Occipital lobe (tissue), 2 donors: ENCODE results near the gene ABHD8. TPM values are rescaled to one million over a fixed set of nuclear protein-coding genes. Genes with fewer than 3 reads are reported as not detected.

Experiments
- DNase-seq: peaks from one replicate; lab custom pipeline; 2025; lab: John Stamatoyannopoulos, UW
- total RNA-seq: library from RNA; depleted of rRNA; stranded (reverse); fragments of >200 nt; gene quantifications from one replicate; pipeline ENCODE4 v1.2.3, GENCODE V29; 2014

Gene ABHD8
- total RNA-seq, 1 donor from 2014 or later, result 20.6 TPM

DNA sequence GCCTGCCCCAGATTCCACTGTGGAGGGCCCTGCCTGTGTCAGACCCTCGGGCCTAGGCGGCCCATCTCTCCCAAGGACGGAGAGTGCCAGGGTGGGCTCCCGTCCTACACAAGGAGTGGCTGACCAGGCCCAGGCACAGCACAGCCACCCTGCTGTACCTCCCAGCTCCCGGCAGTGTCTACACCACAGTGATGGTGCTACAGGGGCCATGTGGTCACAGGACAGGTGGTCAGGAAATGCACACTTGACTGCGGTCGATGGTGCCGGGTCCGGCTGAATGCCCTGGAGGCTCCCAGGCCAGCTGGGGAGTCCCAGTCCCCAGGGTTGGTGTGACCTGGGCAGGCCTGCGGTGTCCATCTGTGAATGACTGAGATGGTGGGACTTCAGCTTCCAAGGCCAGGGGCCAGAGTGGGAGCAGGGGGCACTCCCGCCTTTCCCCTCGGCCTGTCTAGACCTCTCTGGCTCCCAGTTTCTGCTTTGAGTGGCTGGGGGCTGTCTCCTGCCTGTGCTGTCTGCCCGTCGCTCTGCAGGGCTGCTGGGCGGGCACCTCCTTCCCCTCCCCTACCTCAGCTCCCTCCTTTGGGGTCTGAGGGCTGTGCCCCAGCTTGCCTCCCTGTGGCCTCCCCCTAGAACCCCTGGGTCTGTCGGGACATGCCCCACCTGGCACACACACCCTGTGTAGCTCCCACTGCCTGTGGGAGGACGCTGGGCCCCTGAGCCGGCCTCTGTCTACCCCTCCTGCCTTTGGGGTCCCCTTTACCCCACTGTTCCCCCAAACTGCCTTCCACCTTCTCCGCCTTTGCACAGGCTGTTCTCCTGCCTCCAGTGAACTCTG, 18.6 kb upstream of the ABHD8 start:
- DNase-seq, result no peak

GRCh38 chr19:17320435-17320834, 17.2 kb upstream of the ABHD8 start:
- no peak for DNase-seq

GRCh38 chr19:17319473-17320238, 16.4 kb upstream of the ABHD8 start:
- DNase-seq, result no peak

GRCh38 chr19:17318966-17319365, 15.7 kb upstream of the ABHD8 start:
- no peak for DNase-seq

- no peak for DNase-seq
Observed at GRCh38 chr19:17314007-17314593, 10.9 kb upstream of the ABHD8 start.

GRCh38 chr19:17312189-17313113, 9.2 kb upstream of the ABHD8 start:
- DNase-seq, result no peak

DNA sequence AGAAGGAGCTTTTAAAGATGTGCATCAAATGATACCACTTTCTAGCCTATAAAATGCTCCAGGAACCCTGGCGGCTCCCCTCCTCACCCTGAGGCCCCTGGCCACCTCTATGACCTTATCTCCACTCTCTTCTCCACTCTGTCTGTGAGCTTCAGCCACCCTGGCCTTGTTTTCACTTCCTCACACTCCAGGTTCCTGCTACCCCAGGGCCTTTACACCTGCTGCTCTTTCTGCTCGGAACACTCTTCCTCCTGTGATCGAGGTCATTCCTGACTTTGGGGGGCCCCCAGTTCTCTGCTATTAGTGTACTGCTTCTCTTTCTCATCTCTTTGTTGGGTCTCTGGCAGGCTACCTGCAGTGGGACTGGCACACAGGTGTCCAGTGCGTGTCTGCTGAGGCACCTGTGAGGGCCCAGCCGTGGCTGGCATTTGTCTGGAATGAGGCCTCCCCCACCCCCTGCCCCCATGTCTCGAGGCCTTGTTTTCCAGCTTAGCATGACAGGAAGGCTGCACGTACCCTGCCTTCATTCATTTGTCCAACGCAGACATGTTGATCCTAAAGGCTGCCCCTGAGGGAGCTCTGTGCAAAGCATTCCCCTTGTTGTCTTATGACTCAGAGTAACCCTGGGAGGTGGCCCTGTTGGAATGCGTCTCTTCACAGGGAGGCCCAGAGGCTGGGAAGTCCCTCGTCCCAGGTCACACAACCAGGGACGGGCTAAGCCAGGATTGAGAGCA, 8.4 kb upstream of the ABHD8 start:
- DNase-seq, result no peak

DNA sequence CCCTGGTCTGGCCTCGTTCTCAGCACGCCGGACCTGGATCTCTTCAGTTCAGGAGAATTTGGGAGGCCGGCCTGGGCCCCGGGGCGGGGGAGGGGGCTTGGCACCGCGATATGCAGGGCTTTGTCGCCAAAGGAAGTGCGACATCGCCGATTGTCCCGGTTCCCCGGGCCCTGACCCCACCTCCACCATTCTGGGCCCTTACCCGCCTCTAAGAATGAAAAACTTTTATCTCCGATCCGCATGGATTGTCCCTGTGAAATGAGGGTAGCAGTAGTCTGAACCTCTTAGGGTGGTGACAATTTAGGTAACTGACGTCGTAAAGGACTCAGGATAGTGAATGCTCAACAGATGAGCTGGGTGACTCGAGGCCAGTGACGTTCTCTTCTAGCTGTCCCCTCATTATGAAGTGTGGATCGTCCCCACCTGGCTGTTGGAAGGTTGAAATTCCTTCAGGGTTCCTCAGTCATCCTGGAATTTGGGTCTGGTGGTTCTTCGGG, 6.8 kb upstream of the ABHD8 start:
- DNase-seq, result no peak

DNA sequence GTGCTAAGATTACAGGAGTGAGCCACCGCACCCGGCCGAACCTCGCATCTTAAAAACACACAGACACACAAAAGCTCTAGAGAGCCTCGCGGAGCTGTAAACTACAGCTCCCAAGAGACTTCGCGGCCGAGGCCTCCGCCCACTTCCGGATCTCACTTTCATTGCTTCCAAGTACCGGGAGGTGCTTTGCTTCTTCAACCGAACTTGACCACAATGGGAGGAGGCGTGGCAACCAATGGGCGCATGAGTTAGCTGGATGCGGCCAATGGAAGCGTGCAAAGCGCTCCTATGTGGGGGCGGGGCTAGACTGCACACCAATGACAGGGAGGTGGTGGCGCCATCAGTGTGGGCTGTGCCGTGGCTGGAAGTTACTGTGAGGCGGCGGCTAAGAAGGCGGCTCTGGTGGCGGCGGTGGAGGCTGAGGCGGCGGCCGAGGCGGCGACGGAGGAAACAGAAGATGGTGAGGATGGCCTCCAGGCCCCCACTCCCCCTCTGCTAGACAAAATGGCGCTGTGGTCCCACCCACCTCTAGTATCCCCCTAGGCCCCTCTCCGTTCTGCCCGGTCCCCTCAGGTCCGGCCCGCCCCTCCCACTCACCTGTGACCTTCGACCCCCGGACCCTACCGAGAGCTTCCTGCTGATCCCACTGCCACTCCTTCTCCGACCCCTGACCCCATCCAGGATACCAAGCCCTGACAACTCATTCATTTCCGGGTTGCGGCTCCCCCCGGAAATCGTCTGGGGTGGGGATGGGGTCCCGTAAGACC, 6.2 kb upstream of the ABHD8 start, which contains the start of gene DDA1:
DDA1 (plus strand) TSS at position 366 of the 767 bp plus-strand sequence; CDS start at position 458, 92 bp downstream.
- DNase-seq, result peak; percentile 99

DNA sequence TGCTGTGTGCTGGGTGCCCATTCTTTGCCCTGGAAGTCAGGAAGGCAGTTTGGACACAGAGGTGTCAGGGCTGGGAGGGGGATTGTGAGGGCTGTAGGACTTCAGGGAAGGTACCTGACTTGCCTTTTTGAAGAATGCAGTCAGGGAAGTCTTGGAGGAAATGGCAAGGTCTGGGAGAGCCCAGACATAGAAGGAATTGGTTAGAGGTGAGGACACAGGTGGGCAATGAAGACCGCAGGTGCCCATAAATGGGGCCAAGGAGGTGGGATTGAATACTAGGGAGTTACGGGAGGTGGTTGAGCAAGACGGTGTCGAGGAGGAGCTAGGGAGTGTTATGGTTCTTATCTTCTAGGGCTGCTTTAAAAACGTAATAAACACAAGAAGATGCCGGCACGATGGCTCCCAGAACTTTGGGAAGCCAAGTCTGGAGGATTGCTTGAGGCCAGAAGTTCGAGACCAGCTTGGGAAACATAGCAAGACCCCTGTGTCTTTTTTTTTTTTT, 4.7 kb upstream of the ABHD8 start:
- no peak for DNase-seq

DNA sequence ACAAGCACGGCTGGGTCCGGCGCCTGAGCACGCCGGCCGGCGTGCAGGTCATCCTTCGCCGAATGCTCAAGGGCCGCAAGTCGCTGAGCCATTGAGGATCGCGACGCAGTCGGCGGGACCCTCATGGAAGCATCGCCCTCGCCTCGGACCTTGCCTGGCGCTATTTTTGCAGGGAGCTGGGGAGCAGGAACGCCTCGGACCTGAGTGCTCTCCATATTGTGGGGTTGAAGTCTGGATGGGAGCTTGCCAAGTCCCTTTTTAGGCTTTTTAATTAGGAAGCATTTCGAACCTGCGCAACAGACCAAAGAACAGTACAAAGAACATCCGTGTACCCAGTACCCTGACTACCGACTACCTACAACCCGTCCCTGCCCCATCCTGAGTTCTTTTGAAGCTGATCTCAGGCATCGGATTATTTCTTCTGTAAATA, 3.1 kb upstream of the ABHD8 start:
- DNase-seq, result no peak

- DNase-seq, result peak; percentile 95
Observed at GRCh38 chr19:17305517-17306284, 2.5 kb upstream of the ABHD8 start, which contains the start of gene MRPL34. Gene MRPL34, plus strand, starts transcription at chr19:17305872. Its CDS starts 21 bp downstream, at chr19:17305893.

GRCh38 chr19:17305216-17305516, 1.9 kb upstream of the ABHD8 start:
- DNase-seq, result no peak

DNA sequence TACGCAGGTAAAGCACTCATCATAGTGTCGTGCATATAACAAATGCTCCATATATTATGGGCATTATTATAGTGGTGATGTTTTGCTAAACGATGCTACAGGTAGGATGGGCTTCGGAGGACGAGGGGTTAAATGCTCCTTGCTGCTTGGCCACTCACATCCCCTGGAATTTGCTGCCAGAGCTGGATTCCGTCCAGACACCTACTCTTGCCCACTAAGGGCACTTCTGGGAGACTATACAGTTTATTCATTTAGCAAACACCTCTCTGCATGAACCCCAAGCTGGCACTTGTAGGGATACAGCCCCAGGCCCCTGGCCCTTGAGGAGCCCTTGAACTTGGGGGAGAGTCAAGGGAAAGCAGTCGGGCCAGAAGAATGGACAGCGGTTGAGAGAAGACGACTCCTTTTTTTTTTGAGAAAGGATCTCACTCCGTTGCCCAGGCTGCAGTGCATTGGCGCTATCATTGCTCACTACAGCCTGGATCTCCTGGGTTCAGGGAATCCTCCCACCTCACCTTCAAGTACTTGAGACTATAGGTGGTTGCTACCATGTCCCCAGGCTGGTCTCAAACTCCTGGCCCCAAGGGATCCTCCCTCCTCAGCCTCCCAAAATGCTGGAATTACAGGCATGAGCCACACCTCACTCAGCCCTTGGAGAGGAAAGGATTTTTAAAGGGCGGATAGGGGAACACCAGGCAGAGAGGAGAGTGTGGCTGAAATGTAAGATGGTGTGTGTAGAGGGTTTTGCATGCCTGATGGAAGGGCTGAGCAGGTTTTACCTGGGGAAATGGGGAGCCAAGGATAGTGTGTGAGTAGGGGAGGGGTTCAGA, 1.4 kb upstream of the ABHD8 start:
- no peak for DNase-seq

GRCh38 chr19:17303940-17304267, 679 bp upstream of the ABHD8 start:
- no peak for DNase-seq

DNA sequence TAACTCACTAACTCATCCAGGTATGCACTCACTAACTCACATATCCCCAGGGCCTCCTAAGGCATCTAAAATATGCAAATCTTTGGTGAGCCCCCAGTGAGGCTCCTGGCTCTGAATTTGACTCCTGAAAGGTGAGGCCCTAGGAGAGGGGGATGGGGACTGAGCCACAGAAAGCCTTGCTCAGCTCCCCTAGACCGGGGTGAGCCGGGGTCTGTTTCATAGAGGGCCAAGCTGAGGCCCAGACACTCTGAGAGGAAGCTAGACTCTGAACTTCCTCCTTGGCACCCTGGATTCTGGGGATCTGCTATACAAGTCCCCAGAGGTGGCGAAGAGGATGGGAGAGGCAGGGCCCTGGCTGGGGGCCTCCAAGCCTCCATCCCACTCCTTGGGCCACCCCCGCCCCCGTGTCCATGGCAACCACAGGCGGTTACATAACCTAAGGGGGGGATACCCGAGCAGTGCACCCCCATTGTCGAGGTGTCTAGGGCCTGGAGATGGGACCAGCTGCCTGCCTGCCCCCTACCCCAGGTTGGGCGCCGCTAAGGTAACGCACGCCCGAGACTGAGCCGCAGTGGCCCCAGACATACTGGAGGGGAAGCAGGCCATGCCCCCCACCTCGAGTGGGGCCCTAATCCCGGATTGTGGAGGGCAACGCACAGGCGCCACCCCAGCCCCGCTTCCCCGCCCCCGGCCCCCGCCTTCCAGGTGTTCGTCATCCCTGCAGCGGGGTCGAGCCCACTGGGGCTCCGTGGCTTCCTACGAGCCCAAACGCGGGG, 646 bp downstream of the ABHD8 start:
- no peak for DNase-seq
